BE2C (cell line): ENCODE results near the gene NUP214.
"Not testable (repeated sequence)": the region's sequence is repeated elsewhere in the genome, so short reads cannot be mapped to it uniquely, and the experiment has no call there.

Experiments
- DNase-seq: peaks from one replicate; pipeline ENCODE4 v3.0.0-alpha.2; 2020
- H3K27me3 ChIP-seq: fragments of 250-450 bp; sonication (Bioruptor Pico); 2 replicates; pipeline ENCODE4 v1.5.1; 2020; ENCODE audit warnings: mild to moderate bottlenecking
- H3K36me3 ChIP-seq: fragments of 250-450 bp; sonication (Bioruptor Pico); 2 replicates; pipeline ENCODE4 v1.5.1; 2020; ENCODE audit warnings: mild to moderate bottlenecking
- H3K4me1 ChIP-seq: fragments of 250-450 bp; sonication (Bioruptor Pico); 2 replicates; pipeline ENCODE4 v1.5.1; 2020
- H3K4me3 ChIP-seq: 2 replicates; pipeline ENCODE4 v1.5.1; 2011; ENCODE audit warnings: low read depth, low read length
- H3K9me3 ChIP-seq: fragments of 250-450 bp; sonication (Bioruptor Pico); 2 replicates; pipeline ENCODE4 v1.5.1; 2020
- CTCF ChIP-seq: IDR thresholded peaks from 2 replicates; pipeline ENCODE4 v1.5.1; 2012; ENCODE audit warnings: mild to moderate bottlenecking, low read depth, low read length

The NUP214 gene

GRCh38 chr9:131153595-131153994 is 28.2 kb downstream of the NUP214 start:
- TF ChIP-seq CTCF, result no peak
- Histone ChIP-seq H3K27me3 (no peaks in the 10 kb centered on the region), H3K36me3 (peaks cover 67% of the 10 kb centered on the region), H3K9me3 (no peaks in the 10 kb centered on the region), H3K4me3 (no peak overlapping the region), H3K4me1 (no peaks in the 10 kb centered on the region)
- no peak for DNase-seq

GRCh38 chr9:131158673-131159072 is 33.3 kb downstream of the NUP214 start:
- DNase-seq, H3K27me3 ChIP-seq, H3K4me3 ChIP-seq, H3K4me1 ChIP-seq, H3K9me3 ChIP-seq: not testable (repeated sequence)
- H3K36me3 ChIP-seq, result peaks cover 55% of the 10 kb centered on the region

GRCh38 chr9:131160416-131161112 is 35.2 kb downstream of the NUP214 start:
- no peaks in the 10 kb centered on the region for H3K9me3 ChIP-seq
- no peaks in the 10 kb centered on the region for H3K27me3 ChIP-seq
- no peaks in the 10 kb centered on the region for H3K4me1 ChIP-seq
- DNase-seq, result no peak
- no peak for TF ChIP-seq CTCF
- H3K4me3 ChIP-seq, result no peak overlapping the region
- peaks cover 52% of the 10 kb centered on the region for H3K36me3 ChIP-seq

- Histone ChIP-seq H3K27me3 (no peaks in the 10 kb centered on the region), H3K9me3 (no peaks in the 10 kb centered on the region), H3K4me3 (no peak overlapping the region), H3K36me3 (peaks cover 49% of the 10 kb centered on the region), H3K4me1 (no peaks in the 10 kb centered on the region)
- no peak for DNase-seq
- TF ChIP-seq CTCF, result no peak
Observed at GRCh38 chr9:131161585-131161984, 36.2 kb downstream of the NUP214 start.

GRCh38 chr9:131162886-131163285 is 37.5 kb downstream of the NUP214 start:
- no peaks in the 10 kb centered on the region for H3K4me1 ChIP-seq
- no peak for TF ChIP-seq CTCF
- no peaks in the 10 kb centered on the region for H3K9me3 ChIP-seq
- H3K36me3 ChIP-seq, result peaks cover 41% of the 10 kb centered on the region
- no peak overlapping the region for H3K4me3 ChIP-seq
- no peak for DNase-seq
- no peaks in the 10 kb centered on the region for H3K27me3 ChIP-seq

- Histone ChIP-seq H3K27me3 (no peaks in the 10 kb centered on the region), H3K9me3 (no peaks in the 10 kb centered on the region), H3K4me3 (no peak overlapping the region), H3K4me1 (no peaks in the 10 kb centered on the region), H3K36me3 (peaks cover 28% of the 10 kb centered on the region)
- TF ChIP-seq CTCF, result no peak
- no peak for DNase-seq
Observed at GRCh38 chr9:131165523-131165922, 40.1 kb downstream of the NUP214 start.
